Measurements from ENCODE around the gene SPPL3.

SPPL3 gene

DNA sequence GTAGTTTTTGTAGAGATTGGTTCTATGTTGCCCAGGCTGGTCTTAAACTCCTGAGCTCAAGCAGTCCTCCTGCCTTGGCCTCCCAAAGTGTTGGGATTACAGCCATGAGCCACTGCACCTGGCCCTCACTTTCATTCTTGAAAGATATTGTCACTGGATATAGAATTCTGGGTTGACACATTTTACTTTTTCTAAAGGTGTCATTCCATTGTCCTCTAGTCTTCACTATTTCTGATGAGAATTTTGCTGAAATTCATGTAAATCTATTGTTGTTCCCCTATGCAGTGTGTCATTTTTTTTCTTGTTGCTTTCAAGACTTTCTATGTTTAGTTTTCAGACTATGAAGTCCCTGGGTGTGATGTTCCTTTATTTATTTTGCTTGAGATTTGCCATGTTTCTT is 149.4 kb downstream of the SPPL3 start:
- TF ChIP-seq POLR2A (IDR thresholded peaks at IDR 0.05; ENCODE audit: low read length) (no peak), GATA1 (IDR thresholded peaks at IDR 0.05; ENCODE audit: low read depth, low read length) (no peak)
- no peak for DNase-seq

DNA sequence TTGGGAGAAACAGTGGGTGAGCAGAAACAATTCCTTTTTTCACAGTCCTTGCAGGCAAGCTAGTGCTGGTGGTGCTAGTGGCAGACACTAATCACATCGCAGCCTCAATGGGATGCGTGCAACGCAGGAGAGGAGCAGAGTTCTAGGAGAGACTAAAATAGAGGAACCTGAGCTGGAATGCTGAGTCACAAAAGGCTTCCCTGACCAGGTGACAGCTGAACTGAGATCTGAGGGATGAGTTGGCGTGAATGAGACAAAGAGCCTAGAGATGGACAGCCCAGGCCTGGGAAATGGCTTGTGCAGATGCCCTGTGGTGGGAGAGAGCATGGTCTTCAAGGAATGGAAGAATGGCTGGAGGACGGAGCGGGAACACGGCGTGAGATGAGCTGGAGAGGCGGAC is 152.8 kb downstream of the SPPL3 start:
- TF ChIP-seq GATA1 (IDR thresholded peaks at IDR 0.05; ENCODE audit: low read depth, low read length) (no peak), POLR2A (IDR thresholded peaks at IDR 0.05; ENCODE audit: low read length) (no peak)
- DNase-seq: no peak

DNA sequence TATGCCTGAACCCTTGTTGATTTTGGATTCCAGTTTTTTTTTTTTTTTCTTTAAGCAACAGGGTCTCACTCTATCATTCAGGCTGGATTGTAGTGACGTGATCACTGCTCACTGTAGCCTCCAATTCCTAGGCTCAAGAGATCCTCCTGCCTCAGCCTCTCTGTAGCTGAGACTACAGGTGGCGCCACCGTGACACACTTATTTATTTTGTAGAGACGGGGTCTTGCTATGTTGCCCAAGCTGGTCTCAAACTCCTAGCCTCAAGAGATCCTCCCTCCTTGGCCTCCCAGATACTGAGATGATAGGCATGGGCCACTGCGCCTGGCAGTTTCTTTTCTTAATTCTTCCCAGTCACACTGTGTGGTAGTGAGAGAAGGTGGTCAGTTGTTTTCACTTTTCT is 153.4 kb downstream of the SPPL3 start:
- DNase-seq: no peak
- TF ChIP-seq POLR2A (IDR thresholded peaks at IDR 0.05; ENCODE audit: low read length): no peak
- TF ChIP-seq GATA1 (IDR thresholded peaks at IDR 0.05; ENCODE audit: low read depth, low read length): no peak

DNA sequence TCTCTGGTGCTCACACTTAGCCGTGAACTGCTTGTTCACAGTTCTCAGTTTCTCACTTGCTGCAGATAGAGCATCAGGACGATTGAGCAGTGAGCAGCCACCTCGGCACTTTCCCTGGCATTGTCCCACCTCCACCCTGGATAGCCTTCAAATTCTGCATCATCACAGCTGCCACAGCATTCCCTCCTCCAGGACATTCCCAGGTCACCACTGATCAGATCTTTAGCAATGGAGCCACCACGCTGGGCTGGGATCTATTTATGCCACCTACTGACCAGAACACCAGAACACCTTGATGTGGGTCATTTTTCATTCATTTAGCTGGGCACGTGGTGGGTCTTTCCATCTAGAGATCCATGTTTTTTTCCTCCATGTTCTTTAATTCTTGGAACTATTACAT is 154.9 kb downstream of the SPPL3 start:
- TF ChIP-seq GATA1 (IDR thresholded peaks at IDR 0.05; ENCODE audit: low read depth, low read length): no peak
- no peak for DNase-seq

DNA sequence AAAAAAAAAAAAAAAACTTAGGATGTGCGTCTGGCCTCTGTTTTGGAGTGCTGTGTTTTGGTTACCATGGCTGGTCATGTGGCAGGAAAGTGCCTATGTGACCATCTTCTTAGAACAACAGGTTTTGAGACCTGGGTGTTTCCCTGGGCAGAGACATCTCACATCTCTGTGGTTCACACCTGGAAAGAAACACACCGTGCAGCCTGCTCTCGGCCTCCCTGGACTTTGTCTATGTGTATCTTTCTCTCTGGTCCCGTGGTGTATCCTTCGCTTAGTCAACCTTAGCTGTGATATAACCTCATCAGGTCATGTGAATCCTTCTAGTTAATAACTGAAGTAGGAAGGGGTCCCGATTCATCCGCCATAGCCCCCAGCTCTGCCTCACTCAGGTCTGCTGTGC is 155.9 kb downstream of the SPPL3 start:
- TF ChIP-seq POLR2A (IDR thresholded peaks at IDR 0.05; ENCODE audit: low read length): no peak
- no peak for TF ChIP-seq GATA1 (IDR thresholded peaks at IDR 0.05; ENCODE audit: low read depth, low read length)
- no peak for DNase-seq

DNA sequence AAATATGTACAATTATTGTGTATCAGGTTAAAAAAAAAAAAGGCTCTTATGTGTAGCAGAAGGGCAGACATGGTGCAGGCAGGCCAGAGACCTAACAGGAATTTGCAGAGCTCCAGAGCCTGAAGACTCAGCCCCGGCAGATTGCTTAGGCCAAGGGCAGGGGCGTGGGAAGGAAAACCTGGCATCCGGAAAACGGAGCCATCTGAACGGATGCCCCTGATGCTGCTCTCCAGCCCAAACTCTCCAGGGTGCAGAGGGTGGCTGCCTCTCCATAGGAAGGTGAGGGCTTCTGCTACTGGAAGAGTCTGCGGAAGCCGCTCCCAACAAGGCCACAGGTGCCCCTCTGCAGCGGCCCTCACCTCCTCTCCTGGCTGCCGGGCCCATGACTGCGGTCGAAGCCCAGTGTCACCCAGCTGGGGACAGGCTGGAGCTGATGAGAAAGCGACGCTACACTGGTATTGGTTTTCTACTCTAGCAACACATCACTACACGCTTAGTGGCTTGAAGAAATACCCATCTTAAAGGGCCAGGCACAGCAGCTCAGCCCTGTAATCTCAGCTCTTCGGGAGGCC is 159.2 kb downstream of the SPPL3 start:
- no peak for DNase-seq
- TF ChIP-seq GATA1 (IDR thresholded peaks at IDR 0.05; ENCODE audit: low read depth, low read length) (no peak), POLR2A (IDR thresholded peaks at IDR 0.05; ENCODE audit: low read length) (no peak)

DNA sequence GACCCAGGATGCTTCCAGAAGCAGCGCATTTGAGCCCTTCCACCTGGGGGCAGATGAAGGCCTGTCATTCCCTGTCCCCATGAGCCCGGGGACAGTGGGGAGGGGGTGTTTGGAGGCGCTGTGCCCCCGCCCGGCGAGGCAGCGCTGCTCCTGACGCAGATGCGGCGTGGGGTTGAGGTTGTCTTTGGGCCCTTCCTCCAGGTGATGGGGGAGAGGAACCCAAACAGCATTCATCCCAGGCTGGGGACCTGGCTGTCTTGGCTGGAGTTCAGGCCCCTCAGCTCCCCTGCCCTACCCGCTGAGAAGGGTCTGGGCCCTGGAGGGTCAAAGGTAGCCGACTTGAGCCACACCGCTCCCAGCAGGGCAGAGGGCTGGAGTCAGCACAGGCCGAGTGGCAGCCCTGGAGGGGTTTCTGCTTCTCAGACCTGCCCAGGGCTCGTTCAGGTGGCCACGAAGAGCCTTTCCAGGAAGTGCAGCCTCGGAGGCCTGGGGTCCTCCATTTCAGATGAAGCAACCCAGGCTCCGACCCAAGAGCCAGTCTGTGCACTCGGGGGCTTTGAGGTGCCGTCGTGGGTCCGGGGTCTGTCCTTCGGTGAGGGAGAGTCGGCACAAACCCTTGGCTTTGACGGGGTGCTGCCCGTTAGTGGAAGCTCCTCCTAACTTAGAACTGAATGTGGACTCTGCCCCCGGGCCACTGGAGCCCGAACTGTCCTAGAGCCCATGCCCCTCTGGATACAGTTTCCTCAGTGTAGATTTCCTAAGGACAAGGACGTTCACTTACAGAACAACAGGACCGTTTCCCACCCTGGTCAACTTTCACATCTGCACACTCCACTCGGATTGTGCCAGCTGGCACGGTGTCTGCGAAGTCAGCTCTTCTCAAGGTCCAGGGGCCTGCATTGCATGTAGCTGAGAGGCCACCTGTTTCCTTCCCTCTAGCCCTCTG is 162.4 kb downstream of the SPPL3 start:
- no peak for DNase-seq
- TF ChIP-seq GATA1 (IDR thresholded peaks at IDR 0.05; ENCODE audit: low read depth, low read length) (no peak), POLR2A (IDR thresholded peaks at IDR 0.05; ENCODE audit: low read length) (no peak)

DNA sequence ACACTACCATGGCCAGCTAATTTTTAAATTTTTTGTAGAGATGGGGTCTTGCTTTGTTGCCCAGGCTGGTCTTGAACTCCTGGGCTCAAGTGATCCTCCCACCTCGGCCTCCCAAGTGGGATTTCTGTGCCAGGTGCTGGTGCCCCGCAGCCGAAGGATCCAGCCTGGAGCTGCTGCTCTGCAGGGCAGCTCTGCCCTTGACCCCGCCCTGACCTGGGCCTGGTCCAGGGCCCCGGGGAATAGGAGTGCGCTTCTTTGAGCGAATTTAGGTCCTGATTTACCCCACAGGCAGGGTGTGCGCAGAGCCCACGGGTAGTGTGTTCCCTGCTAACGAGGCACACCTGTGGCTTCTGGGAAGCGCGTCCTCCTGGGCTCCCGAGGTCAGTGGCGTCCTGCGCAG is 163.3 kb downstream of the SPPL3 start:
- no peak for DNase-seq
- TF ChIP-seq POLR2A (IDR thresholded peaks at IDR 0.05; ENCODE audit: low read length) (no peak), GATA1 (IDR thresholded peaks at IDR 0.05; ENCODE audit: low read depth, low read length) (no peak)

DNA sequence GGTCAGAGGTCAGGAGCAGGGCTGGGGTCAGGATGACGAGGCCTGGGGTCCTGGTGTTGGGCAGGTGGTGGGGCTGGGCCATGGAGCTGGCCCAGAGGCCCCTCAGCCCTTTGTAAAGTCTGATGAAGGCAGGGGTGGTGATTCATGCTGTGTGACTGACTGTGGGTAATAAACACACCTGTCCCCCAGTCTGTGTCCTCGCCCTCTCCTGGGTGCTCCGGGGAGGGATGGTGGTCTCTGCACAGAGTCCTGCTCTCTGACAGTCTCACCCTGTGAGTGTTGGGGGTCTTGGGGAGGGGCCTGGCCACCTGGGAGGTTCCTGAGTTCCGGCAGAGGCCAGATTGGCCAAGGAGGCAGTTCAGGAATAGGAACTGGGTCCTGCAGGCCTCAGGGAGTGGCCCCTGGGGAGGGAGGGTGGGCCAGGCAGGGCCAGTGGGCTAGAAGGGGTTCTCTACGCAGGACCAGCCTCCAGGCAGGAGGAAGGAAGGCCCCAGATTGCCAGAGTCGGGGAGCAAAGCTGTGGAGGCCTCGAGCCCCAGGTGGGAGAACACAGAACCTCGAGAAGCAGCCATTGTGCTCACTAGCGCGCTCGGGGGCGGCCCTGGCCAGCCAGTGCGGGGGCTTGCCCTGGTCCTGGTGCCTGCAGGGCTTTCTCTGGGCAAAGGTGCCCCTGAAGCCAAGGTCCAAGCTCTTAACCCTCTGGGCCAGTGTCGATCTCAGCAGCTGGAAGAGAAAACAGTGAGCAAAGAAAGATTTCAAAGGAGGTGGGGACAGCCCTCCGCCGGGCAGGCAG is 164.1 kb downstream of the SPPL3 start:
- TF ChIP-seq POLR2A (IDR thresholded peaks at IDR 0.05; ENCODE audit: low read length) (no peak), GATA1 (IDR thresholded peaks at IDR 0.05; ENCODE audit: low read depth, low read length) (no peak)
- no peak for DNase-seq

DNA sequence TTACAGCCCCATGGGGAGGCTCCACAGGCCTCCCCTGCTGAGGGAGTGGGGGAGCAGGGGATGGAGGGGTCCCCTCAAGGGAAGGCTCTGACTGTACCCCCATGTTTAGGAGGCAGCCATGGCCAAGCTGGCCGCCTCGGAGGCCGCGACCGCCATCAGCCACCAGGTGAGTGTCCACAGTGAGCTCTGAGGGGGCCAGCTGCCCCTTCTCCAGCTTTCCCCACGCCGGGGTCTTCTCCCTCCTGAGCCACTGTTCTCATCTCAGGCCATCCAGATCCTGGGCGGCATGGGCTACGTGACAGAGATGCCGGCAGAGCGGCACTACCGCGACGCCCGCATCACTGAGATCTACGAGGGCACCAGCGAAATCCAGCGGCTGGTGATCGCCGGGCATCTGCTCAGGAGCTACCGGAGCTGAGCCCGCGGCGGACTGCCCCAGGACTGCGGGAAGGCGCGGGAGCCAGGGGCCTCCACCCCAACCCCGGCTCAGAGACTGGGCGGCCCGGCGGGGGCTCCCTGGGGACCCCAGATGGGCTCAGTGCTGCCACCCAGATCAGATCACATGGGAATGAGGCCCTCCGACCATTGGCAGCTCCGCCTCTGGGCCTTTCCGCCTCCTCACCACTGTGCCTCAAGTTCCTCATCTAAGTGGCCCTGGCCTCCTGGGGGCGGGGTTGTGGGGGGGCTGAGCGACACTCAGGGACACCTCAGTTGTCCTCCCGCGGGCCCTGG is 165.0 kb downstream of the SPPL3 start:
- TF ChIP-seq POLR2A (IDR thresholded peaks at IDR 0.05; ENCODE audit: low read length) (no peak), GATA1 (IDR thresholded peaks at IDR 0.05; ENCODE audit: low read depth, low read length) (no peak)
- no peak for DNase-seq

DNA sequence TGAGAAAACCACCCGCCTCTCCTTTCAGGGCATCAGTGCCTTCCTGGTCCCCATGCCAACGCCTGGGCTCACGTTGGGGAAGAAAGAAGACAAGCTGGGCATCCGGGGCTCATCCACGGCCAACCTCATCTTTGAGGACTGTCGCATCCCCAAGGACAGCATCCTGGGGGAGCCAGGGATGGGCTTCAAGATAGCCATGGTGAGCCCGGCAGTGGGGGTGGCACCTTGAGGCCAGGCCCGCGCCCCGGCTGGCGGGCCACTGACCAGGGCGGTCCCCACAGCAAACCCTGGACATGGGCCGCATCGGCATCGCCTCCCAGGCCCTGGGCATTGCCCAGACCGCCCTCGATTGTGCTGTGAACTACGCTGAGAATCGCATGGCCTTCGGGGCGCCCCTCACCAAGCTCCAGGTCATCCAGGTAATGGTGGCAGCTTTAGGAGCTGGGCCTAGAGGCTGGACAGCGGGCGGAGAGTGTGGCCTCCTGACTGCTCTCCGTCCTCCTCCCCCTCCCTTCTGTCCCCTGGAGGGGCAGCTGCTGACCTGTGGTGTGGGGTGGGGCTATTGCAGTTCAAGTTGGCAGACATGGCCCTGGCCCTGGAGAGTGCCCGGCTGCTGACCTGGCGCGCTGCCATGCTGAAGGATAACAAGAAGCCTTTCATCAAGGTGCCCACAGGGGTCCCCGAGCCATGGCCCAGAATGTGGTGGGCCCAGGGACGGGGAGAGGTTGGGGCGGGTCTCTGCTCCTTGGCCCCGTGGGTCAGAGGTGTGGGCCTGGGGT is 165.7 kb downstream of the SPPL3 start:
- TF ChIP-seq POLR2A (IDR thresholded peaks at IDR 0.05; ENCODE audit: low read length) (no peak), GATA1 (IDR thresholded peaks at IDR 0.05; ENCODE audit: low read depth, low read length) (no peak)
- no peak for DNase-seq

DNA sequence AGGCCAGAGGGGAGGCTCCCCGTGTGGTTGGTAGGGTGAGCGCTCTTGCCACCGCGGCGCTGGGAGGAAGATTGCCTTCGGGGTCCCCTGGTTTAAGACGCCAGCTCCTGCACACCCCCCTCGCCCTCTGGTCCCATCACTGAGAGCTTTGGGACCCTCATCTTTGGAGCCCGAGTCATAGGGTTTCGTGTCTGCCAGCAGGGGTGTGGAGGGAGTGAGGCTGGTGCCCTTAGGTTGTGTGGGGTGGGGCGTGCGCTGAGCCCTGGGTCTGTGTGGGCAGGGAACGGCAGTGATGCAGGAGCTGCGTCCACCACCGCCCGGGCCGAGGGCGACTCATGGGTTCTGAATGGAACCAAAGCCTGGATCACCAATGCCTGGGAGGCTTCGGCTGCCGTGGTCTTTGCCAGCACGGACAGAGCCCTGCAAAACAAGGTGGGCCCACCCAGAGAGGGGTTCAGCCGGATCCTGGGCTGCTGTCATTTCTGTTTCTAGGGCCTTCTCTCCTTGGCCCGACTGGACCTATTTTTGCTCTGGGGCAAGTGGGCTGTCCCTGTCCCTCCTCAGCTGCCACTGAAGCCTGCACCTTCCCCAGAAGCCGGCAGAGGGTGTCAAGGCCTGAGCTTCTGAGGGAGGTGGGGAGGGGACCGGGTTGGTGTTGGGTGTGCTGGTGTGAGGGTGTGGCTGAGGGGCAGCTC is 166.5 kb downstream of the SPPL3 start:
- DNase-seq: no peak
- TF ChIP-seq POLR2A (IDR thresholded peaks at IDR 0.05; ENCODE audit: low read length) (no peak), GATA1 (IDR thresholded peaks at IDR 0.05; ENCODE audit: low read depth, low read length) (no peak)

Data from erythroblast (primary cell).